Spleen (tissue), 7 donors: Measurements from ENCODE around the gene PEAK1.

Experiments
- CTCF ChIP-seq, 11 experiments: fragments of 200-600 bp in 7 of 11; fragments of 450-650 bp in 4 of 11; sonication (generic) in 4 of 11; IDR thresholded peaks in 8 of 11; conservative IDR thresholded peaks in 3 of 11; 1 replicate in 7 of 11; 2 replicates in 4 of 11; pipeline versions ENCODE4 v1.4.0 to v1.8.0; 2016 to 2021; ENCODE audit warnings: antibody characterized with exemption in 11 of 11, inconsistent platforms in 4 of 11, mild to moderate bottlenecking in 1 of 11
- POLR2A ChIP-seq, 3 donors: fragments of 450-650 bp; IDR thresholded peaks; one replicate each; pipeline ENCODE4 v1.5.1; 2017; ENCODE audit warnings: antibody characterized with exemption in 3 of 3, mild to moderate bottlenecking in 1 of 3
- donor health status: DM: no; HTN: no; CAD: no; lungs with moderate emphysema.
- donor health status: DM: no; HTN: no; CAD: no.
- donor health status: DM: no; HTN: no; CAD: no.

DNA sequence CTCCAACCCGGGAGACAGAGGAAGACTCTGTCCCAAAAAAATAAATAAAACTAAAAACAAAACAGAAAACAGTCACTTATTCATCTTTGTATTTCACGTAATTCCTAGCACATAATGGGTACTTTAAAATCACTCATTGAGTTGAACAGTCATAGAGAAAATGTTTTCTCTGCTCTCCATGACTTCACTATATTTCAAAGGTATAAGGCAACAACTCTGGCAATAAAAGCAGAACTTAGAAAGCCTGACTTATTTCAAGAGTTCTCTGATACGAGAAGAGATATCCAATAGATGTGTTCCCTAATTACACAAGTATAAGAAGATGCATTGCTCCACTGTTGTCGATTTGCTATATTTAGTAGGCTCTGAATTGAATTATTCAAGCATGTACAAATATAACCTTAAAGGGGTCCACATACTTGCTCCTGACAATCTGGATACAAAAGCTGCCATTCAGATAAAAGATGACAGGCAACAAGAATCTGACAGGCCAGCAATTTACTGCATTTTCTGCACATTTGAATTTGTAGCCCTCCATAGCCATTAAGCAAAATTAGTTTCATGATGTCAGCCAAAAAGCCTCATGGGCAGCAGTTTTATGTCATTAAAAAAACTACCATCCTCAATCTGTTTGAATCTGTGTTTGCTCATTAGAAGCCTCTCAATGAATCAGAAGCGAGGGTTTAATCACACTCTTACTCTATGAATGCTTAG is 47.9 kb downstream of the PEAK1 start:
- TF ChIP-seq CTCF (IDR thresholded peaks at IDR 0.05 in 8 of 11, conservative IDR thresholded peaks at IDR 0.05 in 3 of 11): no peak
- no peak for TF ChIP-seq POLR2A (IDR thresholded peaks at IDR 0.05)
